ENCODE measurements around the gene CASP7.

CASP7 gene

DNA sequence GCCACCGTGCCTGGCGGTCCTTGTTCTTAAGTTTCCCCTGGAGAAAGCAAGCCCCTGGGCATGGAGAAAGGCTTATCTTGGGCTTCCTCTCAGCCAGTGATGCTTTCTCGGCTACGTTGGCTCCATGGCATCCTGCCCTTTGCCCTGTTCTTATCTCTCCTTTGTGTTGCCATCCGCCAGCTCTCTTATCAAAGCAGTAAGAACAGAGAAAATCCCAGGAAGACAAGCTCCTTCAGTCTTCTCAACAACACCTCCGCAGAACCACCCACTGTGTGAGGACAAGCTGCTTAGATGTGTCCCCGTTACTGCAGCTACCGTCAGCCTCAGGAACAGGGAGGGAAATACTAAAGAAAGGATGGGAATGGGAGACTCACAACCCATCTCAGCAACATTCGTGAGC, 75.1 kb downstream of the CASP7 start:
- intact Hi-C loops (cut with DNase I; ENCODE audit: low total_unique reads): no loop called here
- TF ChIP-seq, protein P1, sequence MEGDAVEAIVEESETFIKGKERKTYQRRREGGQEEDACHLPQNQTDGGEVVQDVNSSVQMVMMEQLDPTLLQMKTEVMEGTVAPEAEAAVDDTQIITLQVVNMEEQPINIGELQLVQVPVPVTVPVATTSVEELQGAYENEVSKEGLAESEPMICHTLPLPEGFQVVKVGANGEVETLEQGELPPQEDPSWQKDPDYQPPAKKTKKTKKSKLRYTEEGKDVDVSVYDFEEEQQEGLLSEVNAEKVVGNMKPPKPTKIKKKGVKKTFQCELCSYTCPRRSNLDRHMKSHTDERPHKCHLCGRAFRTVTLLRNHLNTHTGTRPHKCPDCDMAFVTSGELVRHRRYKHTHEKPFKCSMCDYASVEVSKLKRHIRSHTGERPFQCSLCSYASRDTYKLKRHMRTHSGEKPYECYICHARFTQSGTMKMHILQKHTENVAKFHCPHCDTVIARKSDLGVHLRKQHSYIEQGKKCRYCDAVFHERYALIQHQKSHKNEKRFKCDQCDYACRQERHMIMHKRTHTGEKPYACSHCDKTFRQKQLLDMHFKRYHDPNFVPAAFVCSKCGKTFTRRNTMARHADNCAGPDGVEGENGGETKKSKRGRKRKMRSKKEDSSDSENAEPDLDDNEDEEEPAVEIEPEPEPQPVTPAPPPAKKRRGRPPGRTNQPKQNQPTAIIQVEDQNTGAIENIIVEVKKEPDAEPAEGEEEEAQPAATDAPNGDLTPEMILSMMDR (IDR thresholded peaks at IDR 0.05): no peak
- H3K9me3 ChIP-seq: no peaks in the 10 kb centered on the region
- no peaks in the 10 kb centered on the region for H3K4me1 ChIP-seq
- H3K27me3 ChIP-seq: no peaks in the 10 kb centered on the region
- no peak overlapping the region for H3K27ac ChIP-seq
- no peak overlapping the region for H3K4me3 ChIP-seq
- no peaks in the 10 kb centered on the region for H3K36me3 ChIP-seq
- no peak for DNase-seq

DNA sequence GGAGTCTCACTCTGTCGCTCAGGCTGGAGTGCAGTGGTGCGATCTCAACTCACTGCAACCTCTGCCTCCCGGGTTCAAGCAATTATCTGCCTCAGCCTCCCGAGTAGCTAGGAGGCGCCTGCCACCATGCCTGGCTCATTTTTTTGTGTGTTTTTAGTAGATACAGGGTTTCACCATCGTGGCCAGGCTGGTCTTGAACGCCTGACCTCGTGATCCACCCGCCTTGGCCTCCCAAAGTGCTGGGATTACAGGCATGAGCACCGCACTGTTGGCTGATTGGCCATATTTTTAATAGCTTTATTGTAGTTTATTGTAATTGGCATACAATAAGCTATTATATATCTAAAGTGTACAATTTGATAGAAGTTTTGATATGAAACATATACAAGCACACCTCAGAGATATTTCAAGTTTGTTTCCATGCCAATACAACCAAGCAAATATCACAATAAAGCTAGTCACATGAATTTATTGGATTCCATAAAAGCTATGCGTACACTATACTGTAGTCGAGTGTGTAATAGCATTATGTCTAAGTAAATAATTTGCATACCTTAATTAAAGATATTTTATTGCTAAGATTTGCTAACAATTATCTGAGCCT, 77.3 kb downstream of the CASP7 start:
- intact Hi-C loops (cut with DNase I; ENCODE audit: low total_unique reads): no loop called here
- no peaks in the 10 kb centered on the region for H3K27me3 ChIP-seq
- no peaks in the 10 kb centered on the region for H3K36me3 ChIP-seq
- no peak overlapping the region for H3K27ac ChIP-seq
- TF ChIP-seq, protein P1 (IDR thresholded peaks at IDR 0.05): no peak
- no peaks in the 10 kb centered on the region for H3K9me3 ChIP-seq
- no peaks in the 10 kb centered on the region for H3K4me1 ChIP-seq
- H3K4me3 ChIP-seq: no peak overlapping the region
- no peak for DNase-seq

DNA sequence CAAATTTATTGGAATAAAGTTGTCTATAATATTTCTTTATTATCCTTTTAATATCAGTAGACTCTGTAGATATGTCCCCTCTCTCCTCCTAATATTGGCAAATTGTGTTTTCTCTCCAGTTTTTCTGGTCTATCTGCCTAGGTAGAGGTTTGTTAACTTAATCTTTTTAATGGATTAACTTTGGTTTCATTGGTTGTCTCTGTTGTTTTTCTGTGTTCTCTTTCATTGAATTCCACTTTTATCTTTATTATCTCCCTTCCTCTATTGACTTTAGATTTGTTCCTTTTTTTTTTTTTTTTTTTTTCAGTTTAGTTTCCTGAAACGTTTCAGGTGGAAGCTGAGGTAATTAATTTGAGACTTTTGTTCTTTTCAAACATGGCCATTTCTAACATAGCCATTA, 82.4 kb downstream of the CASP7 start:
- TF ChIP-seq, protein P1 (IDR thresholded peaks at IDR 0.05): no peak
- DNase-seq: no peak
- Histone ChIP-seq H3K27ac (no peak overlapping the region), H3K27me3 (no peaks in the 10 kb centered on the region), H3K9me3 (no peaks in the 10 kb centered on the region), H3K4me1 (no peaks in the 10 kb centered on the region), H3K4me3 (no peak overlapping the region), H3K36me3 (no peaks in the 10 kb centered on the region)
- intact Hi-C loops (cut with DNase I; ENCODE audit: low total_unique reads): no loop called here

DNA sequence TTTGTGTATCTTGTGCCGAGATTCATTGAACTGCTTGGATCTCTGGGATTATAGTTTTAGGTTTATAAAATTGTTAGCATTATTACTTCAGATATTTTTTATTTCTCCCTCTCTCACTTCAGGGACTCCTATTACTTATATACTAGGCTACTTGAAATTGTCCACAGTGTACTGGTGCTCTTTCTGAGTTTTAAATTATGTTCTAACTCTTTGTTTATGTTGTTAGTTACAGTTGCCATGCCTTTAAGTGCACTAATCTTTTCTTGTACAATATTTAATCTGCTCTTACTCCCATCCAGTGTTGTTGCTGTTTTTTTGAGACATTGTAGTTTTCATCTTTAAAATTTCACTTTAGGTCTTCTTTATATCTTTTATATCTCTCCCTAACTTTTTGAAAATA, 84.9 kb downstream of the CASP7 start:
- no peaks in the 10 kb centered on the region for H3K9me3 ChIP-seq
- H3K27ac ChIP-seq: no peak overlapping the region
- no peak overlapping the region for H3K4me3 ChIP-seq
- no peak for DNase-seq
- TF ChIP-seq, protein P1 (IDR thresholded peaks at IDR 0.05): no peak
- intact Hi-C loops (cut with DNase I; ENCODE audit: low total_unique reads): no loop called here
- H3K27me3 ChIP-seq: peaks cover 0 to 8% of the 10 kb centered on the region in 2 donors
- H3K4me1 ChIP-seq: no peaks in the 10 kb centered on the region
- no peaks in the 10 kb centered on the region for H3K36me3 ChIP-seq

DNA sequence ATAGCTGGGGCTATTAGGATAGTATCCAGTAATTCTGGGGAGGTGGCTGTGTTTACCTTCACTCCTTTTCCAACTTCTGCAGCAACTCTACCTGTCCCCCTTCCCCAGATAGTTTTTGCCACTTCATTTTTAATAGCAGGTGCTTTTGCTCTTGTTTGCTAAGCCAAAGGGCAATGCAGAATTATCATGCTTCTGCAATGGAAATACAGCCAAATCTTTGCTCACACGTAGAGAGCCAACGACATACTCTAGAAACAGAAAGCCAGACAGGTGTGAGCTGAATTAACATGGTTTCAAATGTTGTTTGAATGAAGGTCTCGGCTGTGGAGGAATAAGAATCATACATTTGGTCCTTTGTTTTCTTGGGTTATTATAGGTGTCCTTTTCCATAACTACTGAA, 86.2 kb downstream of the CASP7 start:
- no peak overlapping the region for H3K27ac ChIP-seq

More for the DNA sequence above, 86.2 kb downstream of the CASP7 start:
- Histone ChIP-seq H3K4me1 (no peaks in the 10 kb centered on the region), H3K4me3 (no peak overlapping the region), H3K9me3 (no peaks in the 10 kb centered on the region), H3K36me3 (no peaks in the 10 kb centered on the region), H3K27me3 (peaks cover 0 to 14% of the 10 kb centered on the region in 2 donors)
- intact Hi-C loops (cut with DNase I; ENCODE audit: low total_unique reads): no loop called here
- DNase-seq: no peak
- TF ChIP-seq, protein P1 (IDR thresholded peaks at IDR 0.05): no peak
